Vagina (tissue), 2 donors: Measurements from ENCODE around the gene C22orf23. TPM values are rescaled to one million over a fixed set of nuclear protein-coding genes. Genes with fewer than 3 reads are reported as not detected.

ENCODE experiments used
- DNase-seq, 2 donors: peaks; one replicate each; pipeline ENCODE4 v3.0.0-alpha.2; 2017; ENCODE audit errors: extremely low spot score in 2 of 2
- H3K27ac ChIP-seq: fragments of 200-600 bp; sonication (generic); one replicate; pipeline ENCODE4 v1.5.1; 2019
- H3K27me3 ChIP-seq: fragments of 200-600 bp; sonication (generic); one replicate; pipeline ENCODE4 v1.5.1; 2019
- H3K36me3 ChIP-seq, 2 donors: fragments of 200-600 bp; sonication (generic); one replicate each; pipeline ENCODE4 v1.5.1; 2017 to 2019
- H3K4me1 ChIP-seq: fragments of 200-600 bp; sonication (generic); one replicate; pipeline ENCODE4 v1.5.1; 2019
- H3K4me3 ChIP-seq, 2 donors: fragments of 200-600 bp; sonication (generic); 1 replicate in 1 of 2; 2 replicates in 1 of 2; pipeline ENCODE4 v1.5.1; 2016 to 2019
- H3K9me3 ChIP-seq: fragments of 200-600 bp; sonication (generic); one replicate; pipeline ENCODE4 v1.5.1; 2019
- POLR2A ChIP-seq, 2 donors: fragments of 450-650 bp; IDR thresholded peaks; one replicate each; pipeline ENCODE4 v1.6.1; 2017; ENCODE audit warnings: antibody characterized with exemption in 2 of 2, mild to moderate bottlenecking in 2 of 2, moderate library complexity in 2 of 2
- POLR2AphosphoS5 ChIP-seq, 2 donors: sonication (generic); formaldehyde crosslinking; IDR thresholded peaks; one replicate each; pipeline ENCODE4 v1.9.0; 2017; ENCODE audit warnings: antibody characterized with exemption in 2 of 2, mild to moderate bottlenecking in 2 of 2, low read depth in 1 of 2; ENCODE audit not compliant: insufficient read depth in 1 of 2
- intact Hi-C: fragments of 100-400 bp; cut with DNase I; formaldehyde crosslinking; loops from one replicate; pipeline ENCODE4 v1.15.1; 2023
- total RNA-seq: library from RNA; depleted of rRNA; stranded (reverse); fragments of >200 nt; gene quantifications from one replicate; pipeline ENCODE4 v1.2.3, GENCODE V29; 2016
- TF ChIP-seq, protein P1 (sequence below), 3 experiments: fragments of 450-650 bp in 2 of 3; fragments of 200-600 bp in 1 of 3; sonication (generic) in 1 of 3; IDR thresholded peaks; one replicate each; pipeline ENCODE4 v1.5.1; 2017 to 2019; ENCODE audit warnings: antibody characterized with exemption in 3 of 3, mild to moderate bottlenecking in 2 of 3, moderate library complexity in 2 of 3

Gene C22orf23
- total RNA-seq, 1 donor from 2014 or later = not detected

- TF ChIP-seq, protein P1, sequence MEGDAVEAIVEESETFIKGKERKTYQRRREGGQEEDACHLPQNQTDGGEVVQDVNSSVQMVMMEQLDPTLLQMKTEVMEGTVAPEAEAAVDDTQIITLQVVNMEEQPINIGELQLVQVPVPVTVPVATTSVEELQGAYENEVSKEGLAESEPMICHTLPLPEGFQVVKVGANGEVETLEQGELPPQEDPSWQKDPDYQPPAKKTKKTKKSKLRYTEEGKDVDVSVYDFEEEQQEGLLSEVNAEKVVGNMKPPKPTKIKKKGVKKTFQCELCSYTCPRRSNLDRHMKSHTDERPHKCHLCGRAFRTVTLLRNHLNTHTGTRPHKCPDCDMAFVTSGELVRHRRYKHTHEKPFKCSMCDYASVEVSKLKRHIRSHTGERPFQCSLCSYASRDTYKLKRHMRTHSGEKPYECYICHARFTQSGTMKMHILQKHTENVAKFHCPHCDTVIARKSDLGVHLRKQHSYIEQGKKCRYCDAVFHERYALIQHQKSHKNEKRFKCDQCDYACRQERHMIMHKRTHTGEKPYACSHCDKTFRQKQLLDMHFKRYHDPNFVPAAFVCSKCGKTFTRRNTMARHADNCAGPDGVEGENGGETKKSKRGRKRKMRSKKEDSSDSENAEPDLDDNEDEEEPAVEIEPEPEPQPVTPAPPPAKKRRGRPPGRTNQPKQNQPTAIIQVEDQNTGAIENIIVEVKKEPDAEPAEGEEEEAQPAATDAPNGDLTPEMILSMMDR (IDR thresholded peaks at IDR 0.05) = no peak
- no peak for TF ChIP-seq POLR2AphosphoS5 (IDR thresholded peaks at IDR 0.05; ENCODE audit: insufficient read depth in 1 of 2, low read depth in 1 of 2)
- peaks cover 30% of the 10 kb centered on the region for H3K4me1 ChIP-seq
- H3K36me3 ChIP-seq = no peaks in the 10 kb centered on the region
- intact Hi-C loops = no loop called here
- no peak overlapping the region for H3K27ac ChIP-seq
- H3K27me3 ChIP-seq = no peaks in the 10 kb centered on the region
- H3K4me3 ChIP-seq = no peak overlapping the region
- no peak for DNase-seq
- no peaks in the 10 kb centered on the region for H3K9me3 ChIP-seq
These were observed 43.3 kb upstream of the C22orf23 start for GRCh38 chr22:37996515-37997246.

DNA sequence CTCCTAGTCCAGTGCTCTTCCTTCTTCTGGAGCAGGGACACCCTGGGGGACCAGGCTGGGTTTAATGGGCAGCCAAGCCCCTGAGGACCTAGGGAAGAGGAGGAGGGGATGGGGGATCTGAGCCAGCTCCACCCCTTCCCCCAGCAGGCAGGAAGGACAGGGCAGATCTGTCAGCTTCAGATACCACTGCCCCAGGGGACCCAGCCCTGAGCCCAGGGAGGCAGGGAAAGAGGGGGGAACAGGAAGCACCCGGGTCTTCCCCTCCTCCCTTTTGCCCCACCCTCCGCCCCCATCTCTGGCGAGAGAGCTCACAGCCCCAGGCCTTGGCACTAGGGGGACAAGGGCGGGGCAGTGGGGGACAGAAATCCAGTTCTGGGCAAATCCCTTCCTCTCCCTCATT, 42.7 kb upstream of the C22orf23 start:
- H3K9me3 ChIP-seq = no peaks in the 10 kb centered on the region
- intact Hi-C loops = no loop called here
- H3K4me1 ChIP-seq = peaks cover 30% of the 10 kb centered on the region
- H3K27me3 ChIP-seq = no peaks in the 10 kb centered on the region
- no peak for DNase-seq
- no peak overlapping the region for H3K27ac ChIP-seq
- no peak overlapping the region for H3K4me3 ChIP-seq
- no peak for TF ChIP-seq POLR2A (IDR thresholded peaks at IDR 0.05)
- TF ChIP-seq, protein P1 (IDR thresholded peaks at IDR 0.05) = no peak
- no peak for TF ChIP-seq POLR2AphosphoS5 (IDR thresholded peaks at IDR 0.05; ENCODE audit: insufficient read depth in 1 of 2, low read depth in 1 of 2)
- no peaks in the 10 kb centered on the region for H3K36me3 ChIP-seq

- H3K36me3 ChIP-seq = no peaks in the 10 kb centered on the region
- TF ChIP-seq, protein P1 (IDR thresholded peaks at IDR 0.05) = no peak
- TF ChIP-seq POLR2A (IDR thresholded peaks at IDR 0.05) (no peak), POLR2AphosphoS5 (IDR thresholded peaks at IDR 0.05; ENCODE audit: insufficient read depth in 1 of 2, low read depth in 1 of 2) (no peak)
- no peak for DNase-seq
- H3K27ac ChIP-seq = no peak overlapping the region
- no peak overlapping the region for H3K4me3 ChIP-seq
- no peaks in the 10 kb centered on the region for H3K9me3 ChIP-seq
- intact Hi-C loops = no loop called here
- peaks cover 29% of the 10 kb centered on the region for H3K4me1 ChIP-seq
- H3K27me3 ChIP-seq = no peaks in the 10 kb centered on the region
These were observed 42.1 kb upstream of the C22orf23 start for GRCh38 chr22:37995460-37995859.

GRCh38 chr22:37994982-37995381, 41.6 kb upstream of the C22orf23 start:
- Histone ChIP-seq H3K4me1 (peaks cover 24% of the 10 kb centered on the region), H3K27me3 (no peaks in the 10 kb centered on the region), H3K4me3 (no peak overlapping the region), H3K27ac (no peak overlapping the region), H3K9me3 (no peaks in the 10 kb centered on the region), H3K36me3 (no peaks in the 10 kb centered on the region)
- TF ChIP-seq, protein P1 (IDR thresholded peaks at IDR 0.05) = no peak
- TF ChIP-seq POLR2A (IDR thresholded peaks at IDR 0.05) (no peak), POLR2AphosphoS5 (IDR thresholded peaks at IDR 0.05; ENCODE audit: insufficient read depth in 1 of 2, low read depth in 1 of 2) (no peak)
- no peak for DNase-seq
- intact Hi-C loops = no loop called here

DNA sequence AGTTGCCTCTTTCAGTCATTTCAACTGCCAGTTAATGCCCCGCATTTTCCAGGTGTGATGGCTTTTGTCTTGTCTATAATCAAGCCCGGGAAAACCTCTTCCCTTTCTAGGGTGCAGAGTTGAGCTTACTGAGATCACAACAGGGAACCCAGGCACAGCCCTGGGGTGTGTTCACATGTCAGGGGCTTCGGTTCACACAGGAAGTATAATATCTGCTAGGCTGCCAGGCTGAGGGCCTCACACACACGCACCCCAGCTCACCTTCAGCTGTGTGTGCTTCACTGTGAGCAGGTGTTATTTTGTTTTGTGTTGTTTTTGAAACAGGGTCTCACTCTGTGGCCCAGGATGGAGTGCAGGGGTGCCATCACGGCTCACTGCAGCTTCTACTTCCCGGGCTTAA, 40.6 kb upstream of the C22orf23 start:
- intact Hi-C loops = no loop called here
- Histone ChIP-seq H3K27me3 (no peaks in the 10 kb centered on the region), H3K4me1 (peaks cover 15% of the 10 kb centered on the region), H3K36me3 (no peaks in the 10 kb centered on the region), H3K9me3 (no peaks in the 10 kb centered on the region), H3K4me3 (no peak overlapping the region), H3K27ac (no peak overlapping the region)
- no peak for DNase-seq
- TF ChIP-seq POLR2AphosphoS5 (IDR thresholded peaks at IDR 0.05; ENCODE audit: insufficient read depth in 1 of 2, low read depth in 1 of 2) (no peak), POLR2A (IDR thresholded peaks at IDR 0.05) (no peak)
